Astrocyte (in vitro differentiated cells and primary cell): ENCODE results near the gene HIPK2. TPM values are rescaled to one million over a fixed set of nuclear protein-coding genes. Genes with fewer than 3 reads are reported as not detected.

Experiments
- DNase-seq: peaks from one replicate; pipeline ENCODE4 v3.0.0-alpha.2; 2010; ENCODE audit warnings: low read depth
- FAIRE-seq: peaks from 2 replicates; lab custom pipeline; 2011; peaks lifted over from hg19 to GRCh38; lab: Jason Lieb, UNC
- H2AFZ ChIP-seq: 2 replicates; pipeline ENCODE4 v1.6.0; 2012; ENCODE audit warnings: low read depth, low read length, inconsistent platforms
- H3K27ac ChIP-seq: 2 replicates; pipeline ENCODE4 v1.5.1; 2011; ENCODE audit warnings: low read depth, low read length, inconsistent platforms
- H3K27me3 ChIP-seq: 2 replicates; pipeline ENCODE4 v1.6.0; 2011; ENCODE audit warnings: low read length, inconsistent platforms; ENCODE audit not compliant: insufficient read depth
- H3K36me3 ChIP-seq: 2 replicates; pipeline ENCODE4 v1.5.1; 2011; ENCODE audit warnings: low read length, inconsistent platforms; ENCODE audit not compliant: insufficient read depth
- H3K4me1 ChIP-seq: 2 replicates; pipeline ENCODE4 v1.5.1; 2011; ENCODE audit warnings: low read length, inconsistent platforms; ENCODE audit not compliant: insufficient read depth
- H3K4me2 ChIP-seq: 2 replicates; pipeline ENCODE4 v1.6.0; 2012; ENCODE audit warnings: low read length, inconsistent platforms
- H3K4me3 ChIP-seq: 2 replicates; pipeline ENCODE4 v1.5.1; 2011; ENCODE audit warnings: low read depth, mild to moderate bottlenecking, low read length, inconsistent platforms; ENCODE audit not compliant: insufficient read depth
- H3K79me2 ChIP-seq: 2 replicates; pipeline ENCODE4 v1.6.0; 2012; ENCODE audit warnings: mild to moderate bottlenecking, low read length, inconsistent platforms; ENCODE audit not compliant: insufficient read depth
- H3K9ac ChIP-seq: 2 replicates; pipeline ENCODE4 v1.6.0; 2012; ENCODE audit warnings: mild to moderate bottlenecking, low read length, inconsistent platforms
- H3K9me3 ChIP-seq: 2 replicates; pipeline ENCODE4 v1.5.1; 2012; ENCODE audit warnings: low read depth, mild to moderate bottlenecking, low read length, inconsistent platforms; ENCODE audit not compliant: insufficient read depth
- H4K20me1 ChIP-seq: 2 replicates; pipeline ENCODE4 v1.6.0; 2012; ENCODE audit warnings: low read length, inconsistent platforms; ENCODE audit not compliant: insufficient read depth
- H3K27ac Mint-ChIP-seq: one replicate; pipeline ENCODE4 v1.8.0; 2021; ENCODE audit warnings: mild to moderate bottlenecking, mixed read lengths; ENCODE audit not compliant: unreplicated experiment
- H3K27me3 Mint-ChIP-seq: one replicate; pipeline ENCODE4 v1.8.0; 2021; ENCODE audit warnings: low read depth, mixed read lengths; ENCODE audit not compliant: unreplicated experiment
- H3K36me3 Mint-ChIP-seq: one replicate; pipeline ENCODE4 v1.8.0; 2021; ENCODE audit warnings: low read depth, mixed read lengths; ENCODE audit not compliant: unreplicated experiment
- H3K4me1 Mint-ChIP-seq: one replicate; pipeline ENCODE4 v1.8.0; 2021; ENCODE audit warnings: low read depth, mixed read lengths; ENCODE audit not compliant: unreplicated experiment
- H3K4me3 Mint-ChIP-seq: one replicate; pipeline ENCODE4 v1.8.0; 2021; ENCODE audit warnings: mild to moderate bottlenecking, moderate library complexity, mixed read lengths; ENCODE audit not compliant: unreplicated experiment
- H3K9me3 Mint-ChIP-seq: one replicate; pipeline ENCODE4 v1.8.0; 2021; ENCODE audit warnings: mild to moderate bottlenecking, mixed read lengths; ENCODE audit not compliant: unreplicated experiment
- EZH2 ChIP-seq: IDR thresholded peaks from 2 replicates; pipeline ENCODE4 v1.6.1; 2012; ENCODE audit warnings: mild to moderate bottlenecking, low read length, inconsistent platforms; ENCODE audit not compliant: insufficient read depth
- total RNA-seq: library from RNA; stranded (reverse); gene quantifications from 2 replicates; pipeline ENCODE4 v1.2.1, GENCODE V29; 2021
- TF ChIP-seq, protein P1 (sequence below): IDR thresholded peaks from 2 replicates; pipeline ENCODE4 v1.5.1; 2011; ENCODE audit warnings: low read depth, mild to moderate bottlenecking, inconsistent platforms, low read length, moderate library complexity; ENCODE audit not compliant: insufficient read depth

The HIPK2 gene
- total RNA-seq, 1 donor from 2014 or later: 35.8 TPM

DNA sequence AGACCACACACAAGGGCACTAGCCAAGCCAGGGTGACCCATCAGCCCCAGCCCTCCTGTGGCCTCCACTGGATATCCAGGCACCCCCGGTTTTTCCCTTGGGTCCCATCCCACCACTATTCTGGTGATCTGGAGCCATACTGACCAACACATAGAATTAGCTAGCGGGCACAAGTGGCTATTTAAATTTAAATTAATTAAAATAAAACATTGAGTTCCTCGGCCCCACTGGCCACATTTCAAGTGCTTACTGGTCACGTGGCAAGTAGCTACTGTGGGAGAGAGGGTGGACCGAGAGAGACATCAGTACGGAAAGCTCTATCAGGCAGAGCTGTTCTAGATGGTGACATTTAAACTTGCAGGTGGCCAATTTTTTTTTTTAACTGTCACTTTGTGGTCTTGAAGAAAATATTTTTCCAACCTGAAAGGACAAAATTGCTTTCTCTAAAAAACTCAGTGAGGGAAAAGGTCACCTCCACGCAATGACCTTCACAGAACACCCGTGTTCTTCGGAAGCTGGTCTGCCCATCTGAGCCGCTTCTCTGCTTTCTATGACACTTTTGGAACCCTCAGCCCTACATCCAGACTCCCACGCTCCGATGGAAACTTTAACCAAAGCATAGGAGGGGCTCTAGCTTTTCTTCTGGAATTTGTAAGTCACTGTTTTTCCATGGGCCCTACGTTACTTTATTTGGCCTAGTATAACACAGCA, 30.0 kb downstream of the HIPK2 start:
- H3K27me3 ChIP-seq: no peaks in the 10 kb centered on the region
- Mint-ChIP-seq H3K4me1 (peaks cover 40% of the 10 kb centered on the region), H3K9me3 (no peaks in the 10 kb centered on the region), H3K4me3 (no peak overlapping the region), H3K27ac (no peak overlapping the region), H3K36me3 (peaks cover 2% of the 10 kb centered on the region), H3K27me3 (no peaks in the 10 kb centered on the region)
- no peak overlapping the region for H2AFZ ChIP-seq
- H3K4me3 ChIP-seq: no peak overlapping the region
- no peaks in the 10 kb centered on the region for H3K9me3 ChIP-seq
- no peak overlapping the region for H3K4me2 ChIP-seq
- H4K20me1 ChIP-seq: peaks cover 95% of the 10 kb centered on the region
- H3K79me2 ChIP-seq: peaks cover 100% of the 10 kb centered on the region
- no peak for TF ChIP-seq EZH2
- TF ChIP-seq, protein P1, sequence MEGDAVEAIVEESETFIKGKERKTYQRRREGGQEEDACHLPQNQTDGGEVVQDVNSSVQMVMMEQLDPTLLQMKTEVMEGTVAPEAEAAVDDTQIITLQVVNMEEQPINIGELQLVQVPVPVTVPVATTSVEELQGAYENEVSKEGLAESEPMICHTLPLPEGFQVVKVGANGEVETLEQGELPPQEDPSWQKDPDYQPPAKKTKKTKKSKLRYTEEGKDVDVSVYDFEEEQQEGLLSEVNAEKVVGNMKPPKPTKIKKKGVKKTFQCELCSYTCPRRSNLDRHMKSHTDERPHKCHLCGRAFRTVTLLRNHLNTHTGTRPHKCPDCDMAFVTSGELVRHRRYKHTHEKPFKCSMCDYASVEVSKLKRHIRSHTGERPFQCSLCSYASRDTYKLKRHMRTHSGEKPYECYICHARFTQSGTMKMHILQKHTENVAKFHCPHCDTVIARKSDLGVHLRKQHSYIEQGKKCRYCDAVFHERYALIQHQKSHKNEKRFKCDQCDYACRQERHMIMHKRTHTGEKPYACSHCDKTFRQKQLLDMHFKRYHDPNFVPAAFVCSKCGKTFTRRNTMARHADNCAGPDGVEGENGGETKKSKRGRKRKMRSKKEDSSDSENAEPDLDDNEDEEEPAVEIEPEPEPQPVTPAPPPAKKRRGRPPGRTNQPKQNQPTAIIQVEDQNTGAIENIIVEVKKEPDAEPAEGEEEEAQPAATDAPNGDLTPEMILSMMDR: no peak
- no peaks in the 10 kb centered on the region for H3K36me3 ChIP-seq
- FAIRE-seq (no peak), DNase-seq (no peak)
- no peak overlapping the region for H3K27ac ChIP-seq
- H3K9ac ChIP-seq: no peak overlapping the region
- H3K4me1 ChIP-seq: peaks cover 12% of the 10 kb centered on the region

DNA sequence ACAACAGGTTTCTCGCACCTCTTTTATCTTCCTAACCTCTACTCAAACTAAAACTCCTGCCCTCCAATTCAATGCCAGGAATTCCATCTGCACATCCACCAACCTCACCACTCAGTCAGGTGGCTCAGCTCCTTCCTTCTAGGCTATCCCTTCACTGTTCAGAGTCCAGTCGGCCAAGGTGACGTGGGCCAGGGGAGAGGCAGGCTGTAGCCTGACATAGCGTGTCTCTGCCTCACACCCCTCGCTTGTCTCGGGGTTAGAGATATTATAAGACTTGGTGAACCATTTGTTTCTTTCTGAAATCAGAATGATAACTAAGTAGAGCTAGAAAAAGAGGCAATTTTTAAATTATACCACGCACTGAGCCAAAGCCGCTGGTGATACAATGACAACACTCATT, 31.1 kb downstream of the HIPK2 start:
- no peaks in the 10 kb centered on the region for H3K27me3 ChIP-seq
- no peak overlapping the region for H3K4me2 ChIP-seq
- H3K4me1 ChIP-seq: peaks cover 17% of the 10 kb centered on the region
- H3K79me2 ChIP-seq: peaks cover 100% of the 10 kb centered on the region
- H3K4me3 ChIP-seq: no peak overlapping the region
- H3K4me3 Mint-ChIP-seq: no peak overlapping the region
- no peaks in the 10 kb centered on the region for H3K9me3 ChIP-seq
- H2AFZ ChIP-seq: no peak overlapping the region
- no peak overlapping the region for H3K27ac ChIP-seq
- peaks cover 29% of the 10 kb centered on the region for H3K4me1 Mint-ChIP-seq
- FAIRE-seq (no peak), DNase-seq (no peak)
- H3K9ac ChIP-seq: no peak overlapping the region
- H3K27ac Mint-ChIP-seq: no peak overlapping the region
- no peaks in the 10 kb centered on the region for H3K9me3 Mint-ChIP-seq
- peaks cover 2% of the 10 kb centered on the region for H3K36me3 Mint-ChIP-seq
- H3K27me3 Mint-ChIP-seq: no peaks in the 10 kb centered on the region
- TF ChIP-seq EZH2: no peak
- TF ChIP-seq, protein P1: no peak
- peaks cover 94% of the 10 kb centered on the region for H4K20me1 ChIP-seq
- H3K36me3 ChIP-seq: no peaks in the 10 kb centered on the region

DNA sequence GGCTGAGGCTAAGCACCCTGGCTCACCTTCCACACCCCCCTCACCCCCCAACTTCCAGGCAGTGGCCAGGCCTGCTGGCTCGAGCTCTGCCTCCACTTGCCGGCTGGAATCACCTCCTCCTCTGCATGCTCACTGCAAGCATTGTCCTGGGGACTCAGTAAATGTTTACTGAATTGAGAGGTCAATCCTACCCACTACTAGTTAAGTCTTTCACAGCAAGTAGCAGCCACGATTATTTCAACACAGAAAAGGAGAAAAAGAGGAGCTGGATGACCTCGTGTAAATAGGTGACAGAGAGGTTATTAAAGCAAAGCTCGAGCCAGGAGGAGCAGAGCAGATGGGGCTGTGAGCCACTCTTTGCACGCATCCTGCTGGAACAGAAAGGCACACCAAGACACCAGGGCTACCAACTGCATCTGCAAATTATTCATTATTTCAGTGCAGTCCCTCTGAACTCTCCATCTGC, 32.1 kb downstream of the HIPK2 start:
- Mint-ChIP-seq H3K27ac (peak overlapping the region; percentile 15), H3K36me3 (peaks cover 2% of the 10 kb centered on the region), H3K9me3 (no peaks in the 10 kb centered on the region), H3K4me1 (peaks cover 28% of the 10 kb centered on the region), H3K27me3 (no peaks in the 10 kb centered on the region), H3K4me3 (no peak overlapping the region)
- Histone ChIP-seq H3K9ac (peak overlapping the region; percentile 5), H3K4me2 (peak overlapping the region; percentile 14), H3K4me3 (no peak overlapping the region), H3K27me3 (no peaks in the 10 kb centered on the region), H2AFZ (no peak overlapping the region), H4K20me1 (peaks cover 97% of the 10 kb centered on the region), H3K79me2 (peaks cover 100% of the 10 kb centered on the region), H3K9me3 (no peaks in the 10 kb centered on the region), H3K36me3 (no peaks in the 10 kb centered on the region), H3K27ac (no peak overlapping the region), H3K4me1 (peaks cover 17% of the 10 kb centered on the region)
- FAIRE-seq (no peak), DNase-seq (no peak)
- TF ChIP-seq, protein P1: no peak
- TF ChIP-seq EZH2: no peak
